Putamen (tissue), 1 donor: ENCODE results near the gene SLAMF1.

Experiments used
- DNase-seq: peaks from one replicate; pipeline ENCODE4 v3.0.0-alpha.2; 2016; ENCODE audit warnings: low spot score

SLAMF1 gene

GRCh38 chr1:160625321-160625720 is 21.5 kb downstream of the SLAMF1 start:
- DNase-seq = no peak

- no peak for DNase-seq
These were observed 22.4 kb downstream of the SLAMF1 start for GRCh38 chr1:160624464-160624863.

- DNase-seq = no peak
These were observed 23.0 kb downstream of the SLAMF1 start for GRCh38 chr1:160623862-160624261.

- no peak for DNase-seq
These were observed 23.6 kb downstream of the SLAMF1 start for GRCh38 chr1:160623227-160623633.

- no peak for DNase-seq
These were observed 24.2 kb downstream of the SLAMF1 start for GRCh38 chr1:160622501-160623226.

GRCh38 chr1:160621633-160622413 is 25.0 kb downstream of the SLAMF1 start:
- no peak for DNase-seq

- DNase-seq = no peak
These were observed 25.8 kb downstream of the SLAMF1 start for GRCh38 chr1:160620942-160621632.

- DNase-seq = no peak
These were observed 27.0 kb downstream of the SLAMF1 start for GRCh38 chr1:160619742-160620277.

GRCh38 chr1:160618763-160619274 is 28.0 kb downstream of the SLAMF1 start:
- DNase-seq = no peak

- no peak for DNase-seq
These were observed 28.5 kb downstream of the SLAMF1 start for GRCh38 chr1:160618327-160618726.

- no peak for DNase-seq
These were observed 31.2 kb downstream of the SLAMF1 start for GRCh38 chr1:160615660-160616059.

GRCh38 chr1:160614410-160614809 is 32.4 kb downstream of the SLAMF1 start:
- DNase-seq = no peak

GRCh38 chr1:160612613-160613218 is 34.1 kb downstream of the SLAMF1 start:
- DNase-seq = no peak

- no peak for DNase-seq
These were observed 36.1 kb downstream of the SLAMF1 start for GRCh38 chr1:160610569-160611242.

GRCh38 chr1:160608941-160609340 is 37.9 kb downstream of the SLAMF1 start:
- DNase-seq = no peak

- DNase-seq = no peak
These were observed 38.3 kb downstream of the SLAMF1 start for GRCh38 chr1:160608514-160608913.

- DNase-seq = no peak
These were observed 38.8 kb downstream of the SLAMF1 start for GRCh38 chr1:160608057-160608456.

- no peak for DNase-seq
These were observed 39.2 kb downstream of the SLAMF1 start for GRCh38 chr1:160607672-160608032.

GRCh38 chr1:160607011-160607671 is 39.7 kb downstream of the SLAMF1 start:
- peak; percentile 27 for DNase-seq

- no peak for DNase-seq
These were observed 40.2 kb downstream of the SLAMF1 start for GRCh38 chr1:160606611-160607010.
